ENCODE data around the gene FITM1. TPM values are rescaled to one million over a fixed set of nuclear protein-coding genes. Genes with fewer than 3 reads are reported as not detected.

FITM1 gene
- total RNA-seq, 1 donor: not detected

- DNase-seq (ENCODE audit: low read depth): no peak
- TF ChIP-seq CTCF (IDR thresholded peaks at IDR 0.05; ENCODE audit: insufficient read depth, low read depth, low read length): no peak
- no peak overlapping the region for H3K4me3 ChIP-seq (ENCODE audit: low read depth, low read length)
Measured at GRCh38 chr14:24092505-24093206, 37.8 kb upstream of the FITM1 start.

DNA sequence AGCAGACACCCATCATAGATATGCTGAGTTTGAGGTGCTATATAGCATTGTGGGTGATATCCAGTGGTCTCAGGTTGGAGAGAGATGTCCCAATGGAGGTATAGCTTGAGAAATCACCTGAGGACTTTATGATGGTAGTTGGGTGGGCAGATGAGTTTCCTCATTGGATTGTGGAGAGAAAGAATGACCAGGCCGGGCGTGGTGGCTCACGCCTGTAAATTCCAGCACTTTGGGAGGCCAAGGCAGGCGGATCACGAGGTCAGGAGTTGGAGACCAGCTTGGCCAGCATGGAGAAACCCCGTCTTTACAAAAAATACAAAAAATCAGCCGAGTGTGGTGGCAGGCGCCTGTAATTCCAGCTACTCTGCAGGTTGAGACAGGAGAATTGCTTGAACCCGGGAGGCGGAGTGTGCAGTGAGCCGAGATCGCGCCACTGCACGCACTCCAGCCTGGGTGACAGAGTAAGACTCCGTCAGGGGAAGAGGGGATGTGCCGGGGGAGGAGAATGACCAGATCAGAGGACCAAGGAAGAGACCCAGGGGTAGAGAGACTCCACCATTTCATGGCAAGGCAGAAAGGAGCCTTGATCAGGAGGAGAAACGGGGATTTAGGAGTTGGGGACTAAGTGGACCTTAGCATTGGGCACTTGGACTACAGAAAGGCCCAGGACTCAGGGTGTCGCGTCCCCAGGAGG lies 37.1 kb upstream of the FITM1 start:
- no peak for DNase-seq (ENCODE audit: low read depth)
- peak overlapping the region; percentile 77 for H3K4me3 ChIP-seq (ENCODE audit: low read depth, low read length)
- no peak for TF ChIP-seq CTCF (IDR thresholded peaks at IDR 0.05; ENCODE audit: insufficient read depth, low read depth, low read length)

- peak within 1 kb of the TSS; percentile 77 for H3K4me3 ChIP-seq (ENCODE audit: low read depth, low read length)
- DNase-seq (ENCODE audit: low read depth): peak; percentile 94
- TF ChIP-seq CTCF (IDR thresholded peaks at IDR 0.05; ENCODE audit: insufficient read depth, low read depth, low read length): no peak
Measured at GRCh38 chr14:24093901-24094840, 36.3 kb upstream of the FITM1 start, which contains the start of gene PCK2. Gene PCK2 (plus strand): TSS chr14:24094311. CDS start chr14:24094406, 95 bp downstream.

DNA sequence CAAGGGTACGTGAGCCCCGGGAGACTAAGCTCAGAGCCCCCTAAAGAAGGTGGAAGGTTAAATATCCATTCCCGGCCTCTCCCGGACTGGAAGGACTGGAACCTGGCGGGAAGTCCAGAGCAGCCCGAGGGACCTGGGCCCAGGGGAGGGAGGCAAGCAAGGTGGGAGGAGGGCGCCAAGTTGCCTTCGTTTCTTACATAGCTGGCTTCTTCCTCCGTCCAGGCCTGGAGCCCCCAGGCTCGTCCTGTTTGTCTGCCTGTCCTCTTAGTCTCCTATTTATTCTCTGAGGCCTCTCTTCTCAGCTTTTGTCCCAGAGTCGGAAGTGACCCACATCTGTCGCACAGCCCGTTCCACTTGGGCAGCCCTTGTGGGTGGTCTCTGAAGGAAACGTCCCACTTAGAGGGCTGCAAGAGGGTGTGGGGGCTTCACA lies 35.6 kb upstream of the FITM1 start:
- TF ChIP-seq CTCF (IDR thresholded peaks at IDR 0.05; ENCODE audit: insufficient read depth, low read depth, low read length): no peak
- H3K4me3 ChIP-seq (ENCODE audit: low read depth, low read length): peak overlapping the region; percentile 77
- DNase-seq (ENCODE audit: low read depth): no peak

GRCh38 chr14:24095271-24096068 lies 35.0 kb upstream of the FITM1 start:
- peak; percentile 41 for DNase-seq (ENCODE audit: low read depth)
- TF ChIP-seq CTCF (IDR thresholded peaks at IDR 0.05; ENCODE audit: insufficient read depth, low read depth, low read length): no peak

More at GRCh38 chr14:24095271-24096068, 35.0 kb upstream of the FITM1 start:
- peak overlapping the region; percentile 77 for H3K4me3 ChIP-seq (ENCODE audit: low read depth, low read length)
